ENCODE measurements around the gene MYO1A.

DNA sequence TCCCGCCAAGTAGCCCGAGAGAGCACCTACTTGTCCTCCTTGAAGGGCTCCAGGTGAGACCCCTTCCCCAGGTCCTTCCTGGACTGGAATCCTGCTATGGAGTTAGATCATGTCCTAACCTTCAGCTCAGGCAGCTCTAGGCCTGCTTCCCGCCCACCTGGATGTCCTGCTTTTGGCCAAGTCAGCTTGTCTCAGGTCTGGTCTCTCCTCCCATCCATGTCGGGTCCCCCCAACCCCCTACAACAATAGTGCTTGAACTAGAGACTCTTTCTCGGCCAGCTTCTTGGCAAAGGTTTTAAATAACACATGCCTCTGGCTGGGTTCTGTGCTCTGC is 42.6 kb upstream of the MYO1A start:
- no peak for TF ChIP-seq ZHX2 (IDR thresholded peaks at IDR 0.05; ENCODE audit: low read depth)
- TF ChIP-seq ZHX2 (CRISPR knock-in tag; IDR thresholded peaks at IDR 0.05; ENCODE audit: borderline replicate concordance): no peak
- no peak for TF ChIP-seq BHLHE40 (IDR thresholded peaks at IDR 0.05; ENCODE audit: low read length)
- no peak for TF ChIP-seq PBX3 (CRISPR knock-in tag; IDR thresholded peaks at IDR 0.05; ENCODE audit: borderline replicate concordance)
- TF ChIP-seq ZNF589 (CRISPR knock-in tag; conservative IDR thresholded peaks at IDR 0.05): no peak
- TF ChIP-seq RBAK (CRISPR knock-in tag; IDR thresholded peaks at IDR 0.05): no peak
- TF ChIP-seq ZFP41 (CRISPR knock-in tag; IDR thresholded peaks at IDR 0.05; ENCODE audit: borderline replicate concordance): no peak

All from HepG2 (cell line).